ENCODE measurements around the gene NAT16.

DNA sequence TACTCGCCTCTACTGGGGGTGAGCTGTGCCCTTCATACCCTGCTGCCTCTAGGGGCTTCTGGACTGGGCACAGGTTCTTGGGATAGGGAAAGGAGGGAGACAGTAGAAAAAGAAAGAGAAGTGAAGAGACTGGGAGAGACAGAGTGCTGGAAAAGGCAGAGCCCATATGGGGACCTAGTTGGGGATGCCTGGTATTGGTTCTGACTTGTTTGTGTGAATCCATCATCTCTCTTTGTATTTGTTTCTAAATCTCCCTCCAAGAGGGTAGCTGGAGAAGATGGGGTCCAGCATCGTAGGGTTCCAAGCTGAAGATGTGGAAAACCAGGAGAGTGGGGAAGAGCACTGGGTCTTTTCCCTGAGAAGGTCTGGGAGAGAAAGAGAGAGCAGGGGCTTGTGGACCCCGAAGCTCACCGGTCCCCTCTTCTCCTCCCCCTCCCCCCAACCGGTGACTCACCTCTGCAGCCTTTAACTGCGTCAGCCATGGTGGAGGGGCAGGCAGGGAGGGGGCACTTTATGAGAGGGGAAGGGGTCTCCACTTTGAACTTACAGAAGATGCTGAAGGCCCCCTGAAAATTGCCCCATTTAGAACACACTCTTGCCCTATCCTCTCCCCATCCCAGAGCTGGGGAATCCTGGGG lies 11.6 kb downstream of the NAT16 start:
- TF ChIP-seq, protein P1, sequence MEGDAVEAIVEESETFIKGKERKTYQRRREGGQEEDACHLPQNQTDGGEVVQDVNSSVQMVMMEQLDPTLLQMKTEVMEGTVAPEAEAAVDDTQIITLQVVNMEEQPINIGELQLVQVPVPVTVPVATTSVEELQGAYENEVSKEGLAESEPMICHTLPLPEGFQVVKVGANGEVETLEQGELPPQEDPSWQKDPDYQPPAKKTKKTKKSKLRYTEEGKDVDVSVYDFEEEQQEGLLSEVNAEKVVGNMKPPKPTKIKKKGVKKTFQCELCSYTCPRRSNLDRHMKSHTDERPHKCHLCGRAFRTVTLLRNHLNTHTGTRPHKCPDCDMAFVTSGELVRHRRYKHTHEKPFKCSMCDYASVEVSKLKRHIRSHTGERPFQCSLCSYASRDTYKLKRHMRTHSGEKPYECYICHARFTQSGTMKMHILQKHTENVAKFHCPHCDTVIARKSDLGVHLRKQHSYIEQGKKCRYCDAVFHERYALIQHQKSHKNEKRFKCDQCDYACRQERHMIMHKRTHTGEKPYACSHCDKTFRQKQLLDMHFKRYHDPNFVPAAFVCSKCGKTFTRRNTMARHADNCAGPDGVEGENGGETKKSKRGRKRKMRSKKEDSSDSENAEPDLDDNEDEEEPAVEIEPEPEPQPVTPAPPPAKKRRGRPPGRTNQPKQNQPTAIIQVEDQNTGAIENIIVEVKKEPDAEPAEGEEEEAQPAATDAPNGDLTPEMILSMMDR (IDR thresholded peaks at IDR 0.05): no peak
- no peak for TF ChIP-seq POLR2AphosphoS5 (IDR thresholded peaks at IDR 0.05; ENCODE audit: insufficient read depth in 1 of 2, low read depth in 1 of 2)
